HFF-Myc (cell line): ENCODE results near the gene CORO6.

Experiments
- DNase-seq: peaks from one replicate; pipeline ENCODE4 v3.0.0-alpha.2; 2011; ENCODE audit warnings: low read depth; ENCODE audit errors: extremely low read depth
- H3K4me3 ChIP-seq: replicated peaks from 2 replicates; pipeline ENCODE4 v1.5.1; 2011; ENCODE audit warnings: low read depth, mild to moderate bottlenecking, control low read depth, low read length
- CTCF ChIP-seq: IDR thresholded peaks from 2 replicates; pipeline ENCODE4 v1.5.1; 2012; ENCODE audit warnings: mild to moderate bottlenecking, low read depth, low read length, control low read depth; ENCODE audit errors: missing control alignments

CORO6 gene

DNA sequence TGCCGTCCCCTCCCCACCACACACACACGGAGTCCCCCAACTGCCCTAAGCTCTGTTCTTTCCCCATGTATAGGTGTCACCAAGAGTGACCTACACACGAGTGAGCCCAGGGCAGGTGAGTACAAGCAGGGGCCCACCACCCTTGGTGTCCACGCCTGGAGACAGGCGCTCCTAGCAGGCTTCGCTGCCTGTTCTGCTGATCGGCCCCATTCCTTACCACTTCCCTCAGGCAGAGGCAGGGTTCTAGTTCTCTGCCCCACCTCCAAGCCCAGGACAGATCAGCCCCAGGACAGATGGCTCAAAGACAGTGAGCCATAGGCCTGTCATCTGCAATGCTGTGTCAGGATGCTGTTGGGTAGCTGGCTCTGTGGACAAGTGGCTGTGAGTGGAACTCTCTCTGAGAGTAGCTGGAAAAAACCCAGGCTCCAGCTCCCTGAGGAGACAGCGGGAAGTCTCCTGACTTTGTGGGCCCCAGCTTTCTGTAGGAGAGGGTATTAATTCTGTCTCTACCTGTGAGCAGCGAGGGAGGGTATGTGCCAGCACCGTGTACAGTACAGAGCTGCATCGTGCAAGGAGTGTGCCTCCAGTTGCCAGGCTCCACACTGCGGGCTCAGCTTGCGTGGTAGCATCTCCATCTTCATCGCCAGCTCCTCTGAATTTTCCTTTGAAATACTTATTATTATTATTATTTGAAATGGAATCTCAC is 53.3 kb downstream of the CORO6 start:
- no peak for TF ChIP-seq CTCF
- no peak for DNase-seq

GRCh38 chr17:29568331-29569244 is 54.1 kb downstream of the CORO6 start, which contains the start of gene TP53I13:
TSS of gene TP53I13 (plus strand) at chr17:29568701. CDS start at chr17:29568759, 58 bp downstream.
- TF ChIP-seq CTCF = no peak
- DNase-seq = no peak
- H3K4me3 ChIP-seq = peak within 1 kb of the TSS; percentile 66

More for the DNA sequence above, 53.3 kb downstream of the CORO6 start:
- peak overlapping the region; percentile 66 for H3K4me3 ChIP-seq

- no peak for DNase-seq
- TF ChIP-seq CTCF = no peak
- H3K4me3 ChIP-seq = peak overlapping the region; percentile 66
Observed at GRCh38 chr17:29567554-29568330, 55.0 kb downstream of the CORO6 start.

DNA sequence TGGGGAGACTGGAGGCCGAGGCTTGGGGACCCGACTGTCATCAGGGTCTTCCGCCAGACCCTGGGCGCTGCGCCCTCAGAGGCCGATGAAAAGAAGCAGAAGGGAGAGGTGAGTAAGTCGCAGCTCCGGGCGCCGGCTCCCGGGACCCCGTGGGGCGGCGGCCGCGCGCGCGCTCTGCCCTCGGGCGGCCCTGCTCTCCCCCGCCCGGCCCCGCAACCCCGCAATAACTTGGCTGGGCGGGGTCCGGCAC is 55.5 kb downstream of the CORO6 start:
- no peak for DNase-seq
- TF ChIP-seq CTCF = no peak
- peak overlapping the region; percentile 66 for H3K4me3 ChIP-seq

GRCh38 chr17:29566473-29567303 is 56.0 kb downstream of the CORO6 start, which contains the start of gene ABHD15:
TSS of gene ABHD15 (minus strand) at chr17:29567037. CDS start at chr17:29566966, 71 bp downstream.
- peak within 1 kb of the TSS; percentile 66 for H3K4me3 ChIP-seq
- DNase-seq = no peak
- no peak for TF ChIP-seq CTCF
